NCI-H128 (cell line): ENCODE measurements around the gene KLK10.

Source experiments
- DNase-seq: peaks from one replicate; lab custom pipeline; 2025; ENCODE audit not compliant: unreplicated experiment; lab: John Stamatoyannopoulos, UW

KLK10 gene, protein sequence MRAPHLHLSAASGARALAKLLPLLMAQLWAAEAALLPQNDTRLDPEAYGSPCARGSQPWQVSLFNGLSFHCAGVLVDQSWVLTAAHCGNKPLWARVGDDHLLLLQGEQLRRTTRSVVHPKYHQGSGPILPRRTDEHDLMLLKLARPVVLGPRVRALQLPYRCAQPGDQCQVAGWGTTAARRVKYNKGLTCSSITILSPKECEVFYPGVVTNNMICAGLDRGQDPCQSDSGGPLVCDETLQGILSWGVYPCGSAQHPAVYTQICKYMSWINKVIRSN

GRCh38 chr19:51019544-51019925 is at the start of gene KLK10:
Gene KLK10, minus strand, starts transcription at chr19:51019709. Its CDS starts 579 bp downstream, at chr19:51019130.
- DNase-seq = no peak

DNA sequence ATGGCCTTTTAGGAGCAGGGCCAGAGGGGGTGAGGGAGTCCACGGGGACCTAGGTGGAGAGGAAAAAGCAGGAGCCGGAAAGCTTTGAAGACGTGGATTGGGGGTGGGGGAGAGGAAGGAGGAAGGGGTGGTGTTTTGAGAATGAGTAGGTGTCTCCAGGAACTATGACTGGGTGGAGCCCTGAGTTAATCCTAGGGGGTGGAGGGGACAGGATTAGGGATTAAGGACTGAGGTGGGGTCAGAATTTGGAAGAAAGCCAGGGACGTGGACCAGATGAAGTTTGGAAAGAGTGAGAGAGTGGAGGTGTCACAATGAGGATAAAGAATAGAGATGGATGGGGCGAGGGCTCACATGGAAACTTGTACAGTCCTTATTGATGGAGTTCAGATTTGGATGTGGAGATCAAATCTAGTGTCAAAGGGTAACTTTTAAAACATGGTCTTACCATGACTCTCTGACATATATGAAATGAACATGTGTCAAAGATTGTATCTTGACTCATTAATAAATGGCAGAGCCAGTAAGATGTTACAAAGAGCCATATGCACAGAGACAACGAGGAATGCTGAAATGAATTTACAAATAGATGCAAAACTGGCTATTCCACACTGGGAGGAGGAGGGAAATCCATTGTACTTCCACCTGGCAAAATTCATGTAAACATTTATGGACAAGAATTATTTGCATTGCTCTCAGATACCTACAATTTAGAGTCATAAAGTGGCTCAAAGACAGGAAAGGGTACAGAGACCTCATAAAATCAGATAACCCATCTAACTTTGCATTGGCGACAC is 47.1 kb upstream of the KLK10 start:
- DNase-seq = no peak

GRCh38 chr19:51065221-51065960 is 45.9 kb upstream of the KLK10 start:
- no peak for DNase-seq

- no peak for DNase-seq
Measured at GRCh38 chr19:51064534-51065220, 45.2 kb upstream of the KLK10 start, which contains the start of gene KLK13. Gene KLK13, minus strand, starts transcription at chr19:51065092. Its CDS starts 25 bp downstream, at chr19:51065067.

GRCh38 chr19:51063664-51064063 is 44.2 kb upstream of the KLK10 start:
- no peak for DNase-seq

- no peak for DNase-seq
Measured at GRCh38 chr19:51060973-51061372, 41.5 kb upstream of the KLK10 start.

GRCh38 chr19:51060336-51060735 is 40.8 kb upstream of the KLK10 start:
- DNase-seq = no peak

GRCh38 chr19:51059715-51060114 is 40.2 kb upstream of the KLK10 start:
- no peak for DNase-seq

GRCh38 chr19:51055866-51056265 is 36.4 kb upstream of the KLK10 start:
- no peak for DNase-seq

GRCh38 chr19:51047031-51047335 is 27.5 kb upstream of the KLK10 start:
- DNase-seq = no peak

DNA sequence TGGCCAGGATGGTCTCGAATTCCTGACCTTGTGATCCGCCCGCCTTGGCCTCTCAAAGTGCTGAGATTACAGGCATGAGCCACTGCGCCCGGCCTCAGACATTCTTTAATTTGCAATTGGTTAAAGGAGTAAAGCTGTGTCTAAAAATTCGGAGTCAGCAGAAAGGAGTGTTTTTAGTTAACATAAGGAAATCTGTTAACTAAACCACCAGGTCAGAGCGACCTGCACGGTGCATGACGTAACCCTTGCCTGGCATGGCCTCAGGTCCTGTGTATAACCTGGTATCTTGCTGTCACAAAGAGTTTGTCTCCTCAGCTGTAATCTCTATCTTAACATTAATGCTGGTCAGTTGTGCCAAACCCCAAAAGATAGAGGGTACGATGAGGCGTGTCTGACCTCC is 24.8 kb upstream of the KLK10 start:
- no peak for DNase-seq

DNA sequence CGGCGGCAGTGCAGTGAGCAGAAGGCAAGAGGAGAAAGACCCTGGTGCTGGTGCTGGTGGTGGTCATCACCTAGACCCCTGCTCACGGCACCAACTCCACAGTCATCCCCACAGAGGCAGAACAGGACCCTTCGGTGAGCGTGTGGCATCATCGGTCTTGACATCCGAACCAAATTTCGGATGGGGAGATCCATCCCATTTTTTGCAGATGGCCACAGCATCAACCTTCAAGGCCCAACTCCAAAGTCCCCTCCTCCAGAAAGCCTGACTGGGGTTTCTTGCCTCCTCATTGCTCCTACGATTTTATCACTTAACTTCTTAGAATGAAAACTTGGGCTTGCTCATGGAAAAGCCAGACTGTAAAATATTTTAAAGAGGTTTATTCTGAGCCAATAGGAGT is 24.0 kb upstream of the KLK10 start:
- DNase-seq = no peak

- no peak for DNase-seq
Measured at GRCh38 chr19:51040151-51040550, 20.6 kb upstream of the KLK10 start.

DNA sequence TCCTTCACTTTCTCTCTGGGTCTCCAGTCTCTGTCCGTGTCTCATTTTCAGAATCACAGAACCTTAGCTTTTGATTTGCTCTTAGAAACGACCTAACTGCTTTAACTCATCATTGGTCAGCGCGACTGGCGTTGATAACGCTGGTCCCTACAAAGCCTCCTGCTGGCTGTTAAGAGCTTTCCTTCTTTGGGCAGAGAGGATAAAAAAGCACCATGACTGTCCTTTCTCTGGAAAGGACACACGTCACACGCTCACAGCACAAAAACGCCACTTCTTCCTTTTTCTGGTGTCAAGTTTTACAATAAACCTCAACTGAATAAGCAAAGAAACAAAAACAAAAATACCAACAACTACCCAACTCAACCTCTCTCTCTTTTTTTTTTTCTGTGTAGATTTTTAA is 17.0 kb upstream of the KLK10 start:
- DNase-seq = no peak

GRCh38 chr19:51034704-51035103 is 15.2 kb upstream of the KLK10 start, which contains the start of gene KLK12:
Gene KLK12, minus strand, starts transcription at chr19:51035002. Its CDS starts 381 bp downstream, at chr19:51034621.
- no peak for DNase-seq

GRCh38 chr19:51031880-51032225 is 12.3 kb upstream of the KLK10 start:
- DNase-seq = no peak

DNA sequence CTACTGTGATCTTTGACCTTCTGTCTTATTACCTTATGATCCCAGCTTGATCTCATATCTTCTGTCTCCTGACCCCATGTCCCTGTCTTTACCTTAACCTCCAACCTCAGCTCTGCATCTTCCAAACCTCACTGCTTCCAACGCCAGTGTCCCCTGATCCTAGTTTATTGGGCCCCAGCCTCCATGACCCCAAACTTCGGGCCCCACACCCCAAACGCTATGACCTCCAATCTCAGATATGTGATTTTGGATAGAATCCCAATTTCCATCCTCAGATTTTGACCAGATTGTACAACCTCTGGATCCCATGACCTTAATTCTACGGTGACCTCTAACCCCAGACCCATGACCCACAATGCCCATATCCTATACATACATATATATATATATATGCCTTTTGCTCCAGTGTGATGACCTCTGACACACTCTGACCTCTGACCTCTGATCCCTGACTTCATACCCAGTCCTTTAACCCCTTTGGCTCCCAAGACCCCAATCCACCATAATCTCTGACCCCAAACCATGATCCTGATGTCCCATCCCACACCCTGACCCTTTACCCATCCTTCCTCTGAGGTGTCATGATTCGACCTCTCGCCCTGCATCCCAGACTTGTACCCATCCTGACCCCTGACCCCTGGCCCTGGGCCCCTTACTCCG is 11.8 kb upstream of the KLK10 start:
- DNase-seq = no peak

GRCh38 chr19:51030631-51031030 is 11.1 kb upstream of the KLK10 start:
- DNase-seq = no peak

DNA sequence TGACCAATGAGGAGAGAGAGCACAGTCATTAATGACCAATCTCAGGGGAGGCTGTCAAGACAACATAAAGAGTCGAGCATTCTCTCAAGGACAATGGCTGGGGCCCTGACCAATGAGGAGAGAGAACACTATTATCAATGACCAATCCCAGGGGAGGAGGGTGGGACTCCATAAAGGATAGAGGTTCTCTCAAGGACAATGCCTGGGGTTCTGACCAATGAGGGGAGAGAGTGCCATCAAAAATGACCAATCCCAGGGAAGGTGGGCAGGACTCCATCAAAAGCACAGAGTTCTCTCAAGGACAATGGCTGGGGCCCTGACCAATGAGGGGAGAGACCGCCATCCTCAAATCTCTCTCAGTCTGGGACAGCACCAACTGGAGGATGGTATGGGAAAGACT is 10.2 kb upstream of the KLK10 start:
- no peak for DNase-seq

DNA sequence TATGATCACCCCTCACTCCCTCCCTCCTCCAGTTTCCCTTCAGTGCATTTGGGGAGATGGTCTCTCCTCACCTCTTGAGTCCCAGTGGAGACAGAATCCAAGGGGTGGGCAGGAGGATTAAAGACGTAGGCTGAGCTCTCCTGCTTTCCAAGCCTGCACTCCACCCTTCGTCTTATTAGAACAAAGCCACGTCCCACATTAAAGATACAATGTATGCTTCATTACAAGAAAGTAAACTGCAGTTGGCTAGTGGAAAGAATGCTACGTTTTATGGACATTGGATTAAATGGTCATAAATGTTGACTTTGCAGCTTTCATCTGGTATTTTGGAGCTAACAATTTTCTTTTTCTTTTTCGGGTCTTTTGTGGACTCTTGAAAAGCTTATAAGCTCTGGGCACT is 8.4 kb upstream of the KLK10 start:
- DNase-seq = no peak
